AG04449 (cell line): Measurements from ENCODE around the gene SUFU.

ENCODE experiments used
- CTCF ChIA-PET: fragments of 350-600 bp; formaldehyde crosslinking; extraction: SDS; loops from one replicate; lab custom pipeline; 2021; ENCODE audit warnings: antibody characterized with exemption; lab: Yijun Ruan, JAX
- POLR2A ChIA-PET: fragments of 400-600, 350-600 bp; formaldehyde crosslinking; extraction: SDS; loops from one replicate; lab custom pipeline; 2020; ENCODE audit warnings: antibody characterized with exemption, inconsistent platforms; lab: Yijun Ruan, JAX
- DNase-seq: peaks from one replicate; pipeline ENCODE4 v3.0.0-alpha.2; 2010; ENCODE audit warnings: low read depth, low spot score
- H3K4me3 ChIP-seq: 2 replicates; pipeline ENCODE4 v1.5.1; 2011; ENCODE audit warnings: low read depth, mild to moderate bottlenecking, control low read depth, low read length
- CTCF ChIP-seq: IDR thresholded peaks from one replicate; pipeline ENCODE4 v1.5.1; 2011; ENCODE audit warnings: mild to moderate bottlenecking, moderate library complexity, low read length, control low read depth, inconsistent platforms; ENCODE audit not compliant: insufficient read depth; ENCODE audit errors: missing control alignments

Gene SUFU

GRCh38 chr10:102585026-102585425 lies 81.3 kb downstream of the SUFU start:
- ChIA-PET POLR2A (no interaction called here), CTCF (interaction anchor here (1.0 to 10.0 kb wide), 14 partner anchors 12 to 415 kb away, joined by 3 to 300 read pairs (median 10); partner anchors contain the start of genes ACTR1A and SUFU)
- DNase-seq, result no peak
- no peak overlapping the region for H3K4me3 ChIP-seq
- TF ChIP-seq CTCF, result no peak

- ChIA-PET CTCF (interaction anchor here (1.2 to 3.3 kb wide), 4 partner anchors 10 to 104 kb away, joined by 4 to 31 read pairs (median 6); no protein-coding TSS in a partner anchor), POLR2A (no interaction called here)
- no peak for DNase-seq
- no peak overlapping the region for H3K4me3 ChIP-seq
- TF ChIP-seq CTCF, result no peak
Observed at GRCh38 chr10:102586858-102587257, 83.1 kb downstream of the SUFU start.

GRCh38 chr10:102588875-102589274 lies 85.1 kb downstream of the SUFU start:
- H3K4me3 ChIP-seq, result no peak overlapping the region
- POLR2A ChIA-PET, result no interaction called here
- TF ChIP-seq CTCF, result no peak
- CTCF ChIA-PET, result interaction anchor here (1.9 kb wide), 1 partner anchor 85 kb away, joined by 5 read pairs; the partner anchor contains the start of gene SUFU
- DNase-seq, result no peak

GRCh38 chr10:102593074-102593803 lies 89.5 kb downstream of the SUFU start:
- H3K4me3 ChIP-seq, result no peak overlapping the region
- no peak for TF ChIP-seq CTCF
- DNase-seq, result no peak
- ChIA-PET CTCF (interaction anchor here (0.8 to 8.3 kb wide), 6 partner anchors 9 to 114 kb away, joined by 3 to 94 read pairs (median 4); partner anchors contain the start of genes ACTR1A and SUFU), POLR2A (no interaction called here)

GRCh38 chr10:102593804-102594079 lies 90.0 kb downstream of the SUFU start:
- H3K4me3 ChIP-seq, result no peak overlapping the region
- TF ChIP-seq CTCF, result no peak
- POLR2A ChIA-PET, result no interaction called here
- no peak for DNase-seq
- CTCF ChIA-PET, result interaction anchor here (1.0 to 8.3 kb wide), 4 partner anchors 13 to 90 kb away, joined by 3 to 94 read pairs (median 34); partner anchors contain the start of genes ACTR1A and SUFU

GRCh38 chr10:102595293-102595692 lies 91.5 kb downstream of the SUFU start:
- CTCF ChIA-PET, result interaction anchor here (0.7 to 8.3 kb wide), 11 partner anchors 9 to 191 kb away, joined by 3 to 94 read pairs (median 3); partner anchors contain the start of genes ACTR1A, SUFU and TRIM8
- no peak for DNase-seq
- TF ChIP-seq CTCF, result no peak

More at GRCh38 chr10:102595293-102595692, 91.5 kb downstream of the SUFU start:
- POLR2A ChIA-PET, result no interaction called here
- no peak overlapping the region for H3K4me3 ChIP-seq
